ENCODE results near the gene ADM2.

ADM2 gene

GRCh38 chr22:50508897-50509296 is 27.6 kb downstream of the ADM2 start:
- no peaks in the 10 kb centered on the region for H3K36me3 ChIP-seq (replicated peaks; ENCODE audit: insufficient read depth, low read length)
- TF ChIP-seq EZH2phosphoT487 (IDR thresholded peaks at IDR 0.05; ENCODE audit: low read length) (no peak), EZH2 (optimal IDR thresholded peaks at IDR 0.05; ENCODE audit: low read depth, low read length) (no peak)
- TF ChIP-seq, protein P1, sequence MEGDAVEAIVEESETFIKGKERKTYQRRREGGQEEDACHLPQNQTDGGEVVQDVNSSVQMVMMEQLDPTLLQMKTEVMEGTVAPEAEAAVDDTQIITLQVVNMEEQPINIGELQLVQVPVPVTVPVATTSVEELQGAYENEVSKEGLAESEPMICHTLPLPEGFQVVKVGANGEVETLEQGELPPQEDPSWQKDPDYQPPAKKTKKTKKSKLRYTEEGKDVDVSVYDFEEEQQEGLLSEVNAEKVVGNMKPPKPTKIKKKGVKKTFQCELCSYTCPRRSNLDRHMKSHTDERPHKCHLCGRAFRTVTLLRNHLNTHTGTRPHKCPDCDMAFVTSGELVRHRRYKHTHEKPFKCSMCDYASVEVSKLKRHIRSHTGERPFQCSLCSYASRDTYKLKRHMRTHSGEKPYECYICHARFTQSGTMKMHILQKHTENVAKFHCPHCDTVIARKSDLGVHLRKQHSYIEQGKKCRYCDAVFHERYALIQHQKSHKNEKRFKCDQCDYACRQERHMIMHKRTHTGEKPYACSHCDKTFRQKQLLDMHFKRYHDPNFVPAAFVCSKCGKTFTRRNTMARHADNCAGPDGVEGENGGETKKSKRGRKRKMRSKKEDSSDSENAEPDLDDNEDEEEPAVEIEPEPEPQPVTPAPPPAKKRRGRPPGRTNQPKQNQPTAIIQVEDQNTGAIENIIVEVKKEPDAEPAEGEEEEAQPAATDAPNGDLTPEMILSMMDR (IDR thresholded peaks at IDR 0.05; ENCODE audit: low read length) = no peak
- peak overlapping the region; percentile 84; the same call in 1 of the 2 replicates for H3K27ac ChIP-seq (ENCODE audit: low read length)
- H3K9me2 ChIP-seq (replicated peaks; ENCODE audit: insufficient read depth, low read length) = no peaks in the 10 kb centered on the region
- 0 out of 2 replicates have a peak overlapping the region, but pooled peaks have one; percentile 84 for H2AFZ ChIP-seq (ENCODE audit: low read length)
- DNase-seq = no peak
- peaks cover 6% of the 10 kb centered on the region for H3K4me1 ChIP-seq (ENCODE audit: low read length)
- H3F3A ChIP-seq (ENCODE audit: insufficient read depth, low read length) = no peaks in the 10 kb centered on the region
- H3K9ac ChIP-seq (ENCODE audit: low read length) = peak overlapping the region; percentile 78
- no peaks in the 10 kb centered on the region for H3K27me3 ChIP-seq (replicated peaks; ENCODE audit: insufficient read depth, low read length)
- H3K4me3 ChIP-seq (ENCODE audit: low read length) = peak overlapping the region; percentile 72
- H3K9me3 ChIP-seq (replicated peaks; ENCODE audit: insufficient read depth, low read length) = no peaks in the 10 kb centered on the region
- H4K20me1 ChIP-seq (ENCODE audit: insufficient read depth, low read length) = no peaks in the 10 kb centered on the region
- peak overlapping the region; percentile 83 for H3K4me2 ChIP-seq (ENCODE audit: low read depth, low read length)
- H3K79me2 ChIP-seq (ENCODE audit: low read length) = peaks cover 81% of the 10 kb centered on the region

GRCh38 chr22:50513175-50513574 is 31.8 kb downstream of the ADM2 start:
- no peak overlapping the region for H3K27ac ChIP-seq (ENCODE audit: low read length)
- H3K4me2 ChIP-seq (ENCODE audit: low read depth, low read length) = no peak overlapping the region

GRCh38 chr22:50516068-50516467 is 34.7 kb downstream of the ADM2 start:
- no peak overlapping the region for H3K9ac ChIP-seq (ENCODE audit: low read length)
- DNase-seq = no peak
- H3K9me2 ChIP-seq (replicated peaks; ENCODE audit: insufficient read depth, low read length) = no peaks in the 10 kb centered on the region
- H3K9me3 ChIP-seq (replicated peaks; ENCODE audit: insufficient read depth, low read length) = no peaks in the 10 kb centered on the region
- peaks cover 68% of the 10 kb centered on the region for H3K79me2 ChIP-seq (ENCODE audit: low read length)
- peaks cover 7% of the 10 kb centered on the region; the same call in 1 of the 2 replicates for H4K20me1 ChIP-seq (ENCODE audit: insufficient read depth, low read length)
- H2AFZ ChIP-seq (ENCODE audit: low read length) = no peak overlapping the region
- H3K4me3 ChIP-seq (ENCODE audit: low read length) = no peak overlapping the region
- TF ChIP-seq, protein P1 (IDR thresholded peaks at IDR 0.05; ENCODE audit: low read length) = no peak
- TF ChIP-seq EZH2 (optimal IDR thresholded peaks at IDR 0.05; ENCODE audit: low read depth, low read length) (no peak), EZH2phosphoT487 (IDR thresholded peaks at IDR 0.05; ENCODE audit: low read length) (no peak)
- no peaks in the 10 kb centered on the region for H3K4me1 ChIP-seq (ENCODE audit: low read length)
- H3K36me3 ChIP-seq (replicated peaks; ENCODE audit: insufficient read depth, low read length) = 0 out of 2 replicates have a peak, but pooled peaks cover 3% of the 10 kb centered on the region
- no peaks in the 10 kb centered on the region for H3K27me3 ChIP-seq (replicated peaks; ENCODE audit: insufficient read depth, low read length)
- H3K27ac ChIP-seq (ENCODE audit: low read length) = no peak overlapping the region
- no peak overlapping the region for H3K4me2 ChIP-seq (ENCODE audit: low read depth, low read length)
- H3F3A ChIP-seq (ENCODE audit: insufficient read depth, low read length) = no peaks in the 10 kb centered on the region

More at GRCh38 chr22:50513175-50513574, 31.8 kb downstream of the ADM2 start:
- Histone ChIP-seq H2AFZ (ENCODE audit: low read length) (no peak overlapping the region), H4K20me1 (ENCODE audit: insufficient read depth, low read length) (peaks cover 7% of the 10 kb centered on the region; the same call in 1 of the 2 replicates), H3K9ac (ENCODE audit: low read length) (no peak overlapping the region), H3K79me2 (ENCODE audit: low read length) (peaks cover 91% of the 10 kb centered on the region), H3K4me3 (ENCODE audit: low read length) (no peak overlapping the region), H3F3A (ENCODE audit: insufficient read depth, low read length) (no peaks in the 10 kb centered on the region), H3K4me1 (ENCODE audit: low read length) (peaks cover 6% of the 10 kb centered on the region), H3K36me3 (replicated peaks; ENCODE audit: insufficient read depth, low read length) (0 out of 2 replicates have a peak, but pooled peaks cover 3% of the 10 kb centered on the region), H3K9me2 (replicated peaks; ENCODE audit: insufficient read depth, low read length) (no peaks in the 10 kb centered on the region), H3K27me3 (replicated peaks; ENCODE audit: insufficient read depth, low read length) (no peaks in the 10 kb centered on the region), H3K9me3 (replicated peaks; ENCODE audit: insufficient read depth, low read length) (no peaks in the 10 kb centered on the region)
- TF ChIP-seq EZH2 (optimal IDR thresholded peaks at IDR 0.05; ENCODE audit: low read depth, low read length) = no peak
- no peak for TF ChIP-seq EZH2phosphoT487 (IDR thresholded peaks at IDR 0.05; ENCODE audit: low read length)
- TF ChIP-seq, protein P1 (IDR thresholded peaks at IDR 0.05; ENCODE audit: low read length) = no peak
- DNase-seq = no peak
